NCI-H1048 (cell line): ENCODE results near the gene PKDCC.

Experiments
- DNase-seq: peaks from one replicate; lab custom pipeline; 2025; lab: John Stamatoyannopoulos, UW

The PKDCC gene

DNA sequence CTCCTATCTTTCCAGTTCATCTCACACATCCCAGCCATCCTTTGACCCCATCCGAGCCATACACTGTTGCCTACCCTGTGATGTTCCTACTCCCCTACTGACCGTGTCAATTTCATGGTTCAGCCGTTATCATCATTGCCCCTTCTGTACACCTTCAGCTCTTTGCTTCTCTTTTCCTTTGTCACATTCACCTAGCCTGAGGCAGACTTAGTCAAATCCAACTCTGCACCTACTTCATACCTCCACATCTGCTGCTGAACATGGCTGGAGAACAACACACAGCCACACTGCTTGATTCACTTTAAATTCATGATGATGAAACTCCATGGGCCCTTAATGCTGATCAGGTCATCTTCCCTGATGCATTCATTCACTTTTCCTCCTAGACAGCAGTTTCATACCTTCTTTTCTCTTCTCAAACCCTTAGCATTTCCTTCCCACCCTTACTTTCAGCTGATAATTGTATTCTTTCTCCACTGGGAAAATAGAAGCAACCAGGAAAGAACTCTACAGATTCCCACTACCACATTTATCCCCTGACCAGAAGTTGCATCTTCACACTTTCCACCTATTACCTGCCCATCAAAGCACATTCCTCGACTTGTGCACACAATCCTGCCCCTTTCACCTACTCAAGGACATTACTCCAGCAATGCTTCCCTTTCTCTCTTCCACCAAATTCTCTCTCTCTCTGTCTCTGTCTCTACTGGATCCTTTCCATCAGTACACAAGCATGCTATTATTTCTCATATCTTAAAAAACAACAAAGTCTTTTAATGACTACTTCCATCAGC, 59.6 kb downstream of the PKDCC start:
- no peak for DNase-seq
